Mesodermal cell (in vitro differentiated cells): ENCODE measurements around the gene MYORG.
"Not testable (repeated sequence)": the region's sequence is repeated elsewhere in the genome, so short reads cannot be mapped to it uniquely, and the experiment has no call there.

Experiments
- H3K27ac ChIP-seq: 2 replicates; pipeline ENCODE4 v1.7.0; 2013; ENCODE audit warnings: mild to moderate bottlenecking, low read depth, low read length, moderate library complexity; ENCODE audit not compliant: severe bottlenecking
- H3K36me3 ChIP-seq: 2 replicates; pipeline ENCODE4 v1.7.1; 2013; ENCODE audit warnings: mild to moderate bottlenecking, low read length, moderate library complexity; ENCODE audit not compliant: control insufficient read depth, insufficient read depth
- H3K4me1 ChIP-seq: one replicate; pipeline ENCODE4 v1.7.1; 2013; ENCODE audit warnings: mild to moderate bottlenecking, low read length; ENCODE audit not compliant: insufficient read depth, control insufficient read depth, poor library complexity, severe bottlenecking
- H3K4me3 ChIP-seq: 2 replicates; pipeline ENCODE4 v1.7.0; 2013; ENCODE audit warnings: low read length, control low read depth, mild to moderate bottlenecking; ENCODE audit not compliant: insufficient read depth, poor library complexity, severe bottlenecking; ENCODE audit errors: extremely low read depth
- H3K9me3 ChIP-seq: 2 replicates; pipeline ENCODE4 v1.7.1; 2013; ENCODE audit warnings: mild to moderate bottlenecking, low read length, moderate library complexity; ENCODE audit not compliant: control insufficient read depth
- WGBS, 2 experiments: methylation state at CpG; one replicate each; pipeline ENCODE4 v1.1.5; 2013; ENCODE audit warnings: missing lambda C conversion rate in 2 of 2; ENCODE audit not compliant: insufficient coverage in 2 of 2; 5-methylcytosine and 5-hydroxymethylcytosine counted together

The MYORG gene

GRCh38 chr9:34374905-34375552, 1.7 kb downstream of the MYORG start:
- Histone ChIP-seq H3K4me1 (peaks cover 1% of the 10 kb centered on the region), H3K9me3 (no peaks in the 10 kb centered on the region), H3K36me3 (peaks cover 14% of the 10 kb centered on the region), H3K4me3 (no peak overlapping the region), H3K27ac (no peak overlapping the region)
- 38 to 43% methylated on average over 5 of the region's 5 CpGs for WGBS, 2 experiments

GRCh38 chr9:34374339-34374738, 2.4 kb downstream of the MYORG start:
- H3K9me3 ChIP-seq = no peaks in the 10 kb centered on the region
- H3K27ac ChIP-seq = no peak overlapping the region
- H3K4me3 ChIP-seq = no peak overlapping the region
- H3K36me3 ChIP-seq = peaks cover 14% of the 10 kb centered on the region
- no peaks in the 10 kb centered on the region for H3K4me1 ChIP-seq
- 88 to 93% methylated on average over 3 of the region's 3 CpGs for WGBS, 2 experiments

GRCh38 chr9:34373749-34374148, 2.9 kb downstream of the MYORG start:
- no peaks in the 10 kb centered on the region for H3K4me1 ChIP-seq
- H3K4me3 ChIP-seq = no peak overlapping the region
- no peak overlapping the region for H3K27ac ChIP-seq
- 97 to 100% methylated on average over 1 to 2 of the region's 2 CpGs for WGBS, 2 experiments
- no peaks in the 10 kb centered on the region for H3K9me3 ChIP-seq
- H3K36me3 ChIP-seq = peaks cover 14% of the 10 kb centered on the region

GRCh38 chr9:34372467-34373011, 4.2 kb downstream of the MYORG start:
- Histone ChIP-seq H3K27ac (no peak overlapping the region), H3K9me3 (no peaks in the 10 kb centered on the region), H3K36me3 (peaks cover 14% of the 10 kb centered on the region), H3K4me1 (no peaks in the 10 kb centered on the region), H3K4me3 (no peak overlapping the region)
- 96 to 98% methylated on average over 34 to 41 of the region's 41 CpGs for WGBS, 2 experiments

- H3K9me3 ChIP-seq = no peaks in the 10 kb centered on the region
- WGBS, 2 experiments = 97 to 98% methylated on average over 59 to 60 of the region's 60 CpGs
- no peak overlapping the region for H3K27ac ChIP-seq
- no peaks in the 10 kb centered on the region for H3K4me1 ChIP-seq
- peaks cover 14% of the 10 kb centered on the region for H3K36me3 ChIP-seq
- no peak overlapping the region for H3K4me3 ChIP-seq
Observed at GRCh38 chr9:34371886-34372466, 4.7 kb downstream of the MYORG start.

GRCh38 chr9:34370970-34371880, 5.5 kb downstream of the MYORG start:
- 97 to 98% methylated on average over 97 to 105 of the region's 105 CpGs for WGBS, 2 experiments
- Histone ChIP-seq H3K36me3 (peaks cover 14% of the 10 kb centered on the region), H3K4me1 (no peaks in the 10 kb centered on the region), H3K27ac (no peak overlapping the region), H3K9me3 (no peaks in the 10 kb centered on the region), H3K4me3 (no peak overlapping the region)

- Histone ChIP-seq H3K4me3 (no peak overlapping the region), H3K4me1 (no peaks in the 10 kb centered on the region), H3K9me3 (no peaks in the 10 kb centered on the region), H3K36me3 (peaks cover 14% of the 10 kb centered on the region), H3K27ac (no peak overlapping the region)
- 96 to 98% methylated on average over 14 to 21 of the region's 23 CpGs for WGBS, 2 experiments
Observed at GRCh38 chr9:34370335-34370969, 6.2 kb downstream of the MYORG start.

GRCh38 chr9:34369636-34370035, 7.1 kb downstream of the MYORG start:
- Histone ChIP-seq H3K4me1 (no peaks in the 10 kb centered on the region), H3K27ac (no peak overlapping the region), H3K4me3 (no peak overlapping the region), H3K9me3 (no peaks in the 10 kb centered on the region), H3K36me3 (peaks cover 14% of the 10 kb centered on the region)
- 87 to 90% methylated on average over 3 of the region's 4 CpGs for WGBS, 2 experiments

- peaks cover 14% of the 10 kb centered on the region for H3K36me3 ChIP-seq
- 93 to 100% methylated on average over 1 to 3 of the region's 5 CpGs for WGBS, 2 experiments
- H3K9me3 ChIP-seq = not testable (repeated sequence)
Observed at GRCh38 chr9:34368796-34369195, 7.9 kb downstream of the MYORG start.

GRCh38 chr9:34367751-34368410, 8.8 kb downstream of the MYORG start:
- H3K4me3 ChIP-seq, H3K4me1 ChIP-seq, H3K27ac ChIP-seq, H3K9me3 ChIP-seq: not testable (repeated sequence)
- WGBS, 2 experiments = 90 to 100% methylated on average over 3 of the region's 3 CpGs
- H3K36me3 ChIP-seq = peaks cover 14% of the 10 kb centered on the region

More at GRCh38 chr9:34368796-34369195, 7.9 kb downstream of the MYORG start:
- not testable (repeated sequence) for H3K4me3 ChIP-seq, H3K27ac ChIP-seq, H3K4me1 ChIP-seq
